ENCODE measurements around the gene RGMA. TPM values are rescaled to one million over a fixed set of nuclear protein-coding genes. Genes with fewer than 3 reads are reported as not detected.

RGMA gene
- total RNA-seq, 1 experiment from 2014 or later = 41.4 TPM

- peaks cover 20 to 29% of the 10 kb centered on the region in 2 experiments for H3K4me1 Mint-ChIP-seq
- peaks cover 0 to 2% (median 0%) of the 10 kb centered on the region in 3 experiments; a peak in 1 of 7 replicates for H3K36me3 Mint-ChIP-seq (ENCODE audit: insufficient read depth in 1 of 3, low read depth in 3 of 3)
- no peak overlapping the region for H3K18ac ChIP-seq (ENCODE audit: insufficient read length, low read depth, low read length)
- H3T11ph ChIP-seq (ENCODE audit: low read length) = no peak overlapping the region
- no peaks in the 10 kb centered on the region for H3K79me2 ChIP-seq (ENCODE audit: insufficient read depth, low read length)
- no peak overlapping the region for H3K4me2 ChIP-seq (ENCODE audit: insufficient read depth, insufficient read length, low read length)
- no peaks in the 10 kb centered on the region for H3K9me3 ChIP-seq (ENCODE audit: control insufficient read depth, low read depth, low read length)
- H4K20me1 ChIP-seq (ENCODE audit: control insufficient read depth, insufficient read depth, insufficient read length) = peaks cover 3% of the 10 kb centered on the region
- H3K4ac ChIP-seq (ENCODE audit: low read depth, low read length) = no peak overlapping the region
- peaks cover 73% of the 10 kb centered on the region for H3K27me3 Mint-ChIP-seq (ENCODE audit: low read depth)
- H3K27me3 ChIP-seq (ENCODE audit: insufficient read depth, low read length) = no peaks in the 10 kb centered on the region; the same call in 1 of the 2 replicates
- H4K5ac ChIP-seq (ENCODE audit: insufficient read length, low read depth, low read length) = no peak overlapping the region
- H2BK15ac ChIP-seq (ENCODE audit: low read depth, low read length) = no peak overlapping the region
- no peak overlapping the region for H2AFZ ChIP-seq (ENCODE audit: low read length)
- DNase-seq = no peak
- H3K9me3 Mint-ChIP-seq = no peaks in the 10 kb centered on the region; a peak in 1 of 5 replicates
- no peak overlapping the region for H2BK12ac ChIP-seq (ENCODE audit: insufficient read length, low read depth, low read length)
- no peak overlapping the region for H3K27ac ChIP-seq (ENCODE audit: insufficient read length, low read depth, low read length)
- WGBS (ENCODE audit: extremely low coverage, insufficient read length, low lambda C conversion rate) = no CpG with 5 or more reads among the region's 3 CpGs
- H3K56ac ChIP-seq (ENCODE audit: insufficient read length, low read depth, low read length) = no peak overlapping the region
- no peak overlapping the region for H4K8ac ChIP-seq (replicated peaks; ENCODE audit: insufficient read length, low read depth, low read length)
- no peak overlapping the region for H2BK120ac ChIP-seq (ENCODE audit: low read depth, low read length, poor library complexity, severe bottlenecking)
- no peaks in the 10 kb centered on the region for H3K79me1 ChIP-seq (ENCODE audit: insufficient read depth, low read depth, low read length, poor library complexity, severe bottlenecking)
- H3K23me2 ChIP-seq (ENCODE audit: insufficient read length, low read depth, low read length, poor library complexity, severe bottlenecking) = no peaks in the 10 kb centered on the region
- no peak overlapping the region for H3K9ac ChIP-seq (ENCODE audit: extremely low read depth, insufficient read length, low read length)
- no peak overlapping the region for H3K27ac Mint-ChIP-seq
- H3K23ac ChIP-seq (ENCODE audit: insufficient read length, low read depth, low read length) = no peak overlapping the region
- TF ChIP-seq CTCF (conservative IDR thresholded peaks at IDR 0.05) = no peak
- H3K14ac ChIP-seq (ENCODE audit: insufficient read depth, low read length) = no peak overlapping the region
- H4K91ac ChIP-seq (ENCODE audit: insufficient read length, low read depth, low read length) = no peak overlapping the region
- no peak overlapping the region for H2BK5ac ChIP-seq (ENCODE audit: insufficient read length, low read length)
- no peak overlapping the region for H2BK20ac ChIP-seq (ENCODE audit: low read depth, low read length, poor library complexity, severe bottlenecking)
- no peak overlapping the region for H3K4me3 Mint-ChIP-seq
- no peak overlapping the region for H2AK5ac ChIP-seq (ENCODE audit: insufficient read length, low read length)
- no peaks in the 10 kb centered on the region; the same call in 1 of the 2 replicates for H3K4me1 ChIP-seq (ENCODE audit: insufficient read depth, low read length)
Measured at GRCh38 chr15:93135997-93136397, 47.0 kb upstream of the RGMA start.

All from H9 (cell line).